Measurements from ENCODE around the gene RSPRY1.

Gene RSPRY1

GRCh38 chr16:57185945-57186871, at the start of gene RSPRY1, which contains the start of gene PSME3IP1:
RSPRY1 (plus strand) TSS chr16:57186329; CDS start chr16:57204659, 18,330 bp downstream.
PSME3IP1 (minus strand) TSS chr16:57186039; CDS start chr16:57173854, 12,185 bp downstream.
- peak; percentile 95 for DNase-seq

DNA sequence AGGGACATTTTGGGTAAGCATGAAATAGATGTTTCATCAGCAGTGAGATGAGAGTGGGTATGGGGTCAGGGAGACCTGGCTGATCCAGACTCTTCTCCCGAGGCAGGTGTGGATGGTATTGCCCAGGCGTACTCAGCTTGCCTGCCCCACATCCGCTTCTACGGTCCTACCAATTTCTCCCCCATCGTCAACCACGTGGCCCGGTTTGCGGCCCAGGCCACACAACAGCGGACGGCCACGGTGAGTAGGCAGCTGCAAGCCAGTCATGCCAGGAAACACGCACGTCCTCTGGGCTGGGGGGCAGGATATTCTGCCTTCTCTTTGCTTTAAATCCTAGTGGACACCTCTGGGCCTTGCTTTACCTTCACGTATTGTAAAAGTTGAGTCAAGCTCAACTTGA, 49.1 kb upstream of the RSPRY1 start:
- no peak for DNase-seq

- no peak for DNase-seq
Observed at GRCh38 chr16:57137566-57138273, 48.4 kb upstream of the RSPRY1 start.

GRCh38 chr16:57138281-57138935, 47.7 kb upstream of the RSPRY1 start:
- DNase-seq, result no peak

GRCh38 chr16:57140931-57141668, 45.0 kb upstream of the RSPRY1 start:
- DNase-seq, result no peak

GRCh38 chr16:57141822-57142631, 44.1 kb upstream of the RSPRY1 start:
- no peak for DNase-seq

DNA sequence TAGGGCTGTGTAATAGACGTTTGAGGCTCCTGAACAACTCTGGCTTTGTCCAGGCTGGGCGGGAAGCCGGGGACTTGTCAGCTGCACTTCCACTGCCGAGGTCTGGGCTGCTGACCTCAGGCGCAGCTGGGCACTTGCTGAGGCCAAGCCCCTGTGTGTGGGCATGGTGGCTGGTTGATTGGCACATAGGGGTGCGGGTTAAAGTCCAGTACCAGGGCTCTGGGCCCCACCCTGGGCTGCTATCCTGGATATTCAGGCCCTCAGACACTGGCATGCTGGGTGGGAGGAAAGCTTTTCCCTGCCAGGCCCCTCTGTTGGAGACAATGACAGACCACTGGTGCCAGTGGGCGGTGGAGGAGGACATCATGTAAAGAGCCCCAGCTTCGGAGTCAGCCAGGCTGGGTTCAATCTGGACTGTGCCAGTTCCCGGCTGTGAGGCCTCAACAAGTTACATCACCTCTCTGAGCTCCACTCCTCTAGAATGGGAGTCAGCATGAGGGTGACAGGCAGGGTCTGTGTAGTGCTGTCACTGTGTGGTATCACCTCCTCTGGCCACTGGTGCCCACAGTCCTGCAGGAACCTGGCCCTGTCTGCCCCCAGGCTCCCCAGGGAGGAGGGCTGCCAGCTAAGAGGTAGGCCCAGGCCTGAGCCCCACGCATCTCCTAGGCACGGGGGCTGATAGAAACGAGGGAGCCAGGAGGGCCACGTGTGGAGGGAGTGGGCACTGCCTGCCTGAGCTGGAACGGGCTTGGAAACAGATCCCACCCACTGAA, 42.8 kb upstream of the RSPRY1 start:
- DNase-seq, result no peak

DNA sequence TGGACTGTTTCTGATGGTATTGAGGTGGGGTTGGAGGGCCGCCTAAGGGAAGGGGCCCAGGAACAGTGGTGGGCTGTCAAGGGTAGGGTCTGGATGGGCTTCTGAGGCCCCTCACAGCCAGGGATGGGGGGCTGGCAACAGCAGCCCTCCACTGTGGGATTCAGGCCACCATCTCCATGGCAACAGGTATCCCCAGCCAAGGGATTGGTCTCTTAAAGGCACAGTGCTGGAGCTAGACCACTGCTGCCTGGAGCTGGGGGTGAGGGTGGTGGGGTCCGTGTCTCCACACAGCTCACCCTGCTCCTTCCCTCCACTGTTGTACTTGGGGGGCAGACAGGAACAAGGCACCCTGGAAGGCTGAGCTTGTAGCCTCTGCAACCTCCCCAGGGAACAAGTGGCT, 42.1 kb upstream of the RSPRY1 start:
- DNase-seq, result no peak

DNA sequence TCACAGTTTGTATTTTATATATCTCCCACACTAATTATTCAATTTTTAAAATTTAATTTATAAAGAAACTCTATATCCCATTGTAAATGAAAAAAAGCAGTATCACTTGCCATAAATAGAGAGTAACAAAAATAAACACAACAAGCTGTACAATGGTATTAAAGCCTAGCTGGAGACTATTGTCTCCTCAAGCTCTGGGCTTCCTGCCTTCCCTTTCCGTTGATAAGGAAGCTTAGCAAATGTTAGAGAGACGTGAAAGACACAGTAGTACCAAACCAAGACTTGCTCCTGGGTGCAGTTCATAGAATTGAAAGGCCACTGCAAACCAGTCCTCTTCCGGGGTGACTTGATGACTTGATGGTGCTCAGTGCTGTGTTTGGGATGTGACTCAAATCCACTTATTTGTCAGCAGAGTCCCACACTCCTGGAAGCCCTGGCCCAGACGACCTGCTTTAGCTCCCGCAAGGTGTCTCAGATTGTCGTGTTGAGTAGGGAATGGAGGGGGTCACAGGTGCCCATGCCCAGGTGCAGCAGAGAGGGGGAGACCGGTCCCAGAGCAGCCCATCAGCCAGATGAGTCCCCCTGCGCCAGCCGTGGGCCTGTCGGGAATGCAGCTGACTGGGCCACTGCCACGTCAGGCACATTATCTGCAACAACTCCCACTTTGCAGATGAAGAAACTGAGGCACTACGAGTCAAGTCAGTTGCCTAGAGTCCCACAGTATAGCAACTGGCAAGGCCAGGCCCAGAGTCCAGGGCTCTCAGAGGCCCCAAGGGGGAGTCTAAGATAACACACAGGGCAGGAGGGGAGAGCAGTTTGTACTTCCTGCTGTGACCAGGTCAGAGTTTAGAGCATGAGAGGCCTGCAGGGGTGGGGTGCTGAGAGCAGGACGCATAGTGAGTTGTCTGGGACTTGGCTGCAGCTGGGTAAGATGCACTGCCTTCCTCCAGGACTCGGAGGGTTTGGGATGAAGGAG, 40.8 kb upstream of the RSPRY1 start:
- DNase-seq, result no peak

DNA sequence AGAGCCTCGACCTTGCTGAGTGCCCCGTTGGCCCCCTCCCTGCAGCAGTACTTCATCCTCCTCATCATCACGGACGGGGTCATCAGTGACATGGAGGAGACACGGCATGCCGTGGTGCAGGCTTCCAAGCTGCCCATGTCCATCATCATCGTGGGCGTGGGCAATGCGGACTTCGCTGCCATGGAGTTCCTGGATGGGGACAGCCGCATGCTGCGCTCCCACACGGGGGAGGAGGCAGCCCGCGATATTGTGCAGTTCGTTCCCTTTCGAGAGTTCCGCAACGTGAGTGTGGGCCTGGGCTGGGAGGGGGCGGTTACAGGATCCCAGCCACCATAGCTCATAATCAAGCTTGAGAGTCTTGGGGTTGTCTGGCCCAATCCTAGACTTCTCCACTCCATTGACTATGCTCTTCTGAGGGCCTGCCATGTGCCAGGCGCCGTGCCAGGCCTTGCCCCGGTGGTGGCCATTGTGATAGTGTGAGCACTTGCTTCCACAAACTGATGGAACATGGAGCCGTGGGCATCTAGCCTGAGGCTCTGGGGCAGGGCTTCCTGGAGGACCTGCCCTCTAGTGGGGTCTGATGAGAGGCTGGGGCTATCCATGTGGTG, 40.0 kb upstream of the RSPRY1 start:
- DNase-seq, result no peak

DNA sequence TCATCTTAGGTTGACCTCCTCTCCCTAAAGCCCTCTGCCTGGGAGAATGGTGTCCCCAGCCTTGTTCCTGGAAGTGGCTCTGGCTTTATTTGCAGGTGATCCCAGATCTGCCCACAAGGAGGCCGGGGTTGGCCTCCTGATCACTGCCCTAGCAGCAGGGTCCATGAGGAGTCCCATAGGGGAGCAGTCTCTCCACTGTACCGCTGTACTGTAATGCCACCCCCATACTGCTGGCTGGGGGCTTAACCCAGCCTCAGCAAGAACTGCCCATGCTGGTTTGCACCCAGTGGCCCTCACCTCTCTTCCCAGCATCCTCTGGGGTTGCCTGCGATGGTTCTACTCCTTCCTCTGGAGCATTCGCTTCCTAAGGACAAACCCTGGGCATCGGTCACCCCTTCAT, 39.4 kb upstream of the RSPRY1 start:
- DNase-seq, result no peak

DNA sequence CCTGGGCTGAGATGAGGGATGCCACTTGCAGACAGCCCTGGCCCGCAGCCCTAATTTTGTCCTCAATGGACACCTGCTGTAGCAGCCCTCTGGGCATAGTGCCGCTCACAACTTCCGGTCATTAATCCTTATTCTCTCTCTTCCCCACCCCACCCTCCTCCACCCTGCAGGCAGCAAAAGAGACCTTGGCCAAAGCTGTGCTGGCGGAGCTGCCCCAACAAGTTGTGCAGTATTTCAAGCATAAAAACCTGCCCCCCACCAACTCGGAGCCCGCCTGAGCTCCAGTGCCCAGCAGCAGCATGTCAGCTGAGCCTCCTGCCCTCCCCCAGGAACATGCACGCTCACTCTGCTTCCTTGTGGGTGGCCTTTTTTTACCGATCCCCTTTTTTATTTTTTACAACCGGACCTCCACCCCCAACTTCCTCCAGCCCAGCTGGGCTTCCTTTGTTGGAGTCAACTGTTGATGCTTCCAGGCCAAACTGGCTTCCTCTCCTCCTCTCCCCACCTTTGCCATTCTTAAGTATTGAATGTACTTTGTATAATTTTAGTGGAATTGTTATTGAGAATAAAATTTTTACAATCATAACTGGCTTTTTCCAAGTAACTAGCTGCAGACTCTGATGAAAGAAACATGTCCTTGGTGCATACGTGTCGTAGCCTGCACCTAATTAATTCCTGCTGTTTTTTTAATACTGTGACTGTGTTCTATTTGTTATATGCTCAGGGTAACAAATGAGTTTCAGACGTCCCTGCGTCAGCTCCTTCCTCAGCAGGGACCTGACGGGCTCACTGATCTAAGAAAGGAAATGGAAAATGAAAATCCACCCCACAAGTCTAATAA, 38.5 kb upstream of the RSPRY1 start:
- DNase-seq, result no peak

- DNase-seq, result no peak
Observed at GRCh38 chr16:57148481-57148880, 37.6 kb upstream of the RSPRY1 start.

- no peak for DNase-seq
Observed at GRCh38 chr16:57149391-57149790, 36.7 kb upstream of the RSPRY1 start.

GRCh38 chr16:57150682-57151330, 35.3 kb upstream of the RSPRY1 start:
- no peak for DNase-seq

- DNase-seq, result no peak
Observed at GRCh38 chr16:57151369-57151768, 34.8 kb upstream of the RSPRY1 start.
